ENCODE data around the gene ANKRD9. TPM values are rescaled to one million over a fixed set of nuclear protein-coding genes. Genes with fewer than 3 reads are reported as not detected.

ANKRD9 gene
- total RNA-seq, 4 donors from 2014 or later, result 3.6 to 26.8 (median 6.9) TPM

GRCh38 chr14:102505775-102506625 lies 3.6 kb downstream of the ANKRD9 start:
- TF ChIP-seq CTCF (IDR thresholded peaks at IDR 0.05; ENCODE audit: low read depth), result no peak

GRCh38 chr14:102505000-102505619 lies 4.5 kb downstream of the ANKRD9 start:
- TF ChIP-seq CTCF (IDR thresholded peaks at IDR 0.05; ENCODE audit: low read depth), result no peak

GRCh38 chr14:102504328-102504999 lies 5.1 kb downstream of the ANKRD9 start:
- no peak for TF ChIP-seq CTCF (IDR thresholded peaks at IDR 0.05; ENCODE audit: low read depth)

- TF ChIP-seq CTCF (IDR thresholded peaks at IDR 0.05; ENCODE audit: low read depth), result no peak
Observed at GRCh38 chr14:102503641-102504327, 5.8 kb downstream of the ANKRD9 start.

- no peak for TF ChIP-seq CTCF (IDR thresholded peaks at IDR 0.05; ENCODE audit: low read depth)
Observed at GRCh38 chr14:102502571-102502970, 7.0 kb downstream of the ANKRD9 start.

GRCh38 chr14:102501751-102502315 lies 7.7 kb downstream of the ANKRD9 start:
- TF ChIP-seq CTCF (IDR thresholded peaks at IDR 0.05; ENCODE audit: low read depth), result no peak
